Testis (tissue), 3 donors: Measurements from ENCODE around the gene MAN2A2. TPM values are rescaled to one million over a fixed set of nuclear protein-coding genes. Genes with fewer than 3 reads are reported as not detected.

ENCODE experiments used
- DNase-seq: peaks from one replicate; pipeline ENCODE4 v3.0.0-alpha.2; 2019
- H3K27ac ChIP-seq, 2 donors: fragments of 200-600 bp; sonication (generic); one replicate each; pipeline ENCODE4 v1.5.1; 2019
- H3K27me3 ChIP-seq: fragments of 200-600 bp; sonication (generic); one replicate; pipeline ENCODE4 v1.5.1; 2019
- H3K36me3 ChIP-seq: fragments of 200-600 bp; sonication (generic); one replicate; pipeline ENCODE4 v1.5.1; 2017; ENCODE audit warnings: low read depth; ENCODE audit errors: missing control alignments
- H3K4me1 ChIP-seq: fragments of 200-600 bp; sonication (generic); one replicate; pipeline ENCODE4 v1.5.1; 2019
- H3K4me3 ChIP-seq, 2 donors: fragments of 200-600 bp; sonication (generic); one replicate each; pipeline ENCODE4 v1.5.1; 2017 to 2019
- H3K9me3 ChIP-seq: fragments of 200-600 bp; sonication (generic); one replicate; pipeline ENCODE4 v1.5.1; 2017
- CTCF ChIP-seq, 3 experiments: fragments of 450-650 bp in 2 of 3; fragments of 200-600 bp in 1 of 3; sonication (generic) in 1 of 3; IDR thresholded peaks; one replicate each; pipeline ENCODE4 v1.5.1; 2016 to 2019; ENCODE audit warnings: antibody characterized with exemption in 3 of 3, mild to moderate bottlenecking in 2 of 3, moderate library complexity in 1 of 3
- POLR2A ChIP-seq: fragments of 450-650 bp; IDR thresholded peaks from one replicate; pipeline ENCODE4 v1.6.1; 2017; ENCODE audit warnings: antibody characterized with exemption, mild to moderate bottlenecking, moderate library complexity
- WGBS, 2 donors: methylation state at CpG; one replicate each; pipeline ENCODE4 v1.1.5; 2018; 5-methylcytosine and 5-hydroxymethylcytosine counted together
- intact Hi-C: fragments of 100-400 bp; cut with DNase I; formaldehyde crosslinking; loops from one replicate; pipeline ENCODE4 v1.15.1; 2023; ENCODE audit warnings: low total_unique reads
- polyA plus RNA-seq: library from polyadenylated mRNA; stranded (reverse); fragments of 350-450 nt; fragmentation: Illumina TruSeq; extraction: RNeasy Lipid Tissue Mini Kit (QIAGEN cat#74804); gene quantifications from one replicate; pipeline ENCODE4 v1.2.3, GENCODE V29; 2014; ENCODE audit warnings: low read depth, low replicate concordance; ENCODE audit not compliant: insufficient read depth
- total RNA-seq, 2 donors: library from RNA; depleted of rRNA; stranded (reverse); fragments of >200 nt; gene quantifications; one replicate each; pipeline ENCODE4 v1.2.3, GENCODE V29; 2016

The MAN2A2 gene
- total and polyA plus RNA-seq, 3 donors from 2014 or later: 101 to 151 (median 128) TPM

GRCh38 chr15:90929246-90930019 is 26.3 kb downstream of the MAN2A2 start:
- 31 to 43% methylated on average over 21 of the region's 21 CpGs for WGBS, 2 donors
- intact Hi-C loops: no loop called here
- Histone ChIP-seq H3K4me1 (peaks cover 28% of the 10 kb centered on the region), H3K36me3 (no peaks in the 10 kb centered on the region), H3K9me3 (no peaks in the 10 kb centered on the region), H3K27ac (peak overlapping the region; percentile 87 to 88), H3K4me3 (peak overlapping the region; percentile 66 to 79), H3K27me3 (no peaks in the 10 kb centered on the region)
- no peak for TF ChIP-seq POLR2A
- TF ChIP-seq CTCF (IDR thresholded peaks at IDR 0.05): no peak
- DNase-seq: no peak

- Histone ChIP-seq H3K9me3 (no peaks in the 10 kb centered on the region), H3K36me3 (no peaks in the 10 kb centered on the region), H3K27me3 (no peaks in the 10 kb centered on the region), H3K27ac (peak overlapping the region; percentile 87 to 88), H3K4me3 (peak overlapping the region; percentile 66 to 79), H3K4me1 (peaks cover 38% of the 10 kb centered on the region)
- intact Hi-C loops: no loop called here
- TF ChIP-seq POLR2A (no peak), CTCF (IDR thresholded peaks at IDR 0.05) (no peak)
- DNase-seq: peak; percentile 42
- 13 to 25% methylated on average over 14 to 15 of the region's 15 CpGs for WGBS, 2 donors
Observed at GRCh38 chr15:90930861-90931574, 27.9 kb downstream of the MAN2A2 start.

GRCh38 chr15:90931575-90931827 is 28.4 kb downstream of the MAN2A2 start:
- TF ChIP-seq POLR2A (no peak), CTCF (IDR thresholded peaks at IDR 0.05) (no peak)
- peak overlapping the region in 1 of 2 donors; percentile 79 for H3K4me3 ChIP-seq
- intact Hi-C loops: no loop called here
- DNase-seq: no peak
- H3K27me3 ChIP-seq: no peaks in the 10 kb centered on the region
- no peaks in the 10 kb centered on the region for H3K36me3 ChIP-seq
- H3K27ac ChIP-seq: peak overlapping the region; percentile 74 to 88
- 11 to 16% methylated on average over 6 of the region's 6 CpGs for WGBS, 2 donors
- no peaks in the 10 kb centered on the region for H3K9me3 ChIP-seq
- peaks cover 41% of the 10 kb centered on the region for H3K4me1 ChIP-seq

GRCh38 chr15:90931828-90932659 is 28.9 kb downstream of the MAN2A2 start, which contains the start of gene HDDC3:
Gene HDDC3 (minus strand): TSS chr15:90932549. CDS start chr15:90932540, 9 bp downstream.
- intact Hi-C loops: no loop called here
- TF ChIP-seq POLR2A (no peak), CTCF (IDR thresholded peaks at IDR 0.05) (peak; percentile 87 to 93 (median 90))
- H3K4me1 ChIP-seq: peaks cover 41% of the 10 kb centered on the region

More at GRCh38 chr15:90931828-90932659, 28.9 kb downstream of the MAN2A2 start, which contains the start of gene HDDC3:
- Histone ChIP-seq H3K4me3 (peak within 1 kb of the TSS; percentile 66 to 79), H3K9me3 (no peaks in the 10 kb centered on the region), H3K27me3 (no peaks in the 10 kb centered on the region), H3K36me3 (no peaks in the 10 kb centered on the region), H3K27ac (peak within 1 kb of the TSS; percentile 74 to 88)
- 1 to 8% methylated on average over 5 to 51 of the region's 52 CpGs for WGBS, 2 donors
- peak; percentile 92 for DNase-seq
